GM12873 (cell line): ENCODE results near the gene PHF1.

ENCODE experiments used
- CTCF ChIP-seq: IDR thresholded peaks from 2 replicates; pipeline ENCODE4 v1.5.1; 2012; ENCODE audit warnings: low read depth, mild to moderate bottlenecking, moderate library complexity, low read length, control low read depth; ENCODE audit not compliant: insufficient read depth; ENCODE audit errors: missing control alignments

The PHF1 gene

GRCh38 chr6:33456156-33456555, 45.3 kb downstream of the PHF1 start:
- TF ChIP-seq CTCF: no peak

GRCh38 chr6:33458676-33459075, 47.9 kb downstream of the PHF1 start:
- no peak for TF ChIP-seq CTCF

GRCh38 chr6:33459226-33459625, 48.4 kb downstream of the PHF1 start:
- TF ChIP-seq CTCF: no peak
